Sigmoid colon (tissue), 4 donors: ENCODE data around the gene PPP1R18.

Source experiments
- CTCF ChIP-seq, 4 experiments: fragments of 450-650 bp in 3 of 4; fragments of 200-600 bp in 1 of 4; IDR thresholded peaks; one replicate each; pipeline ENCODE4 v1.5.1; 2016 to 2019; ENCODE audit warnings: antibody characterized with exemption in 4 of 4, mild to moderate bottlenecking in 3 of 4, moderate library complexity in 2 of 4
- EP300 ChIP-seq, 4 donors: sonication (generic); formaldehyde crosslinking; IDR thresholded peaks; one replicate each; pipeline ENCODE4 v1.6.1; 2017; ENCODE audit warnings: antibody characterized with exemption in 4 of 4
- POLR2AphosphoS5 ChIP-seq, 4 donors: sonication (generic); formaldehyde crosslinking; IDR thresholded peaks; one replicate each; pipeline ENCODE4 v1.6.1; 2017; ENCODE audit warnings: antibody characterized with exemption in 4 of 4

- TF ChIP-seq CTCF (IDR thresholded peaks at IDR 0.05) (no peak), EP300 (IDR thresholded peaks at IDR 0.05) (no peak), POLR2AphosphoS5 (IDR thresholded peaks at IDR 0.05) (peak; percentile 81 to 93 (median 92))
These were observed at the start of gene PPP1R18 for GRCh38 chr6:30686009-30686907.
